ENCODE measurements around the gene EIF3J. TPM values are rescaled to one million over a fixed set of nuclear protein-coding genes. Genes with fewer than 3 reads are reported as not detected.

The EIF3J gene
- 28.3 and 36.4 TPM in 2 replicates for total RNA-seq

GRCh38 chr15:44536962-44537734 lies at the start of gene EIF3J:
EIF3J (plus strand) TSS chr15:44537147; CDS start chr15:44537195, 48 bp downstream.

Other genes with a start within 250 kb of the EIF3J start
- gene GOLM2, start 248.4 kb upstream of the EIF3J start, total RNA-seq = 83.0 and 93.2 TPM in 2 replicates
- 40.1 and 58.6 TPM in 2 replicates for gene CTDSPL2, start 109.5 kb upstream of the EIF3J start, total RNA-seq
- 77.5 and 89.9 TPM in 2 replicates for gene SPG11, start 126.5 kb downstream of the EIF3J start, total RNA-seq
- gene PATL2, start 174.2 kb downstream of the EIF3J start, total RNA-seq = 0.98 and 1.1 TPM in 2 replicates
- gene B2M, start 174.4 kb downstream of the EIF3J start, total RNA-seq = 796 and 1,856 TPM in 2 replicates
- gene TRIM69, start 199.4 kb downstream of the EIF3J start, total RNA-seq = 12.1 and 13.6 TPM in 2 replicates

All from subcutaneous preadipocyte (primary cell).